ENCODE measurements around the gene CEP85. TPM values are rescaled to one million over a fixed set of nuclear protein-coding genes. Genes with fewer than 3 reads are reported as not detected.

The CEP85 gene
- total RNA-seq, 1 experiment from 2014 or later, result 37.2 TPM

DNA sequence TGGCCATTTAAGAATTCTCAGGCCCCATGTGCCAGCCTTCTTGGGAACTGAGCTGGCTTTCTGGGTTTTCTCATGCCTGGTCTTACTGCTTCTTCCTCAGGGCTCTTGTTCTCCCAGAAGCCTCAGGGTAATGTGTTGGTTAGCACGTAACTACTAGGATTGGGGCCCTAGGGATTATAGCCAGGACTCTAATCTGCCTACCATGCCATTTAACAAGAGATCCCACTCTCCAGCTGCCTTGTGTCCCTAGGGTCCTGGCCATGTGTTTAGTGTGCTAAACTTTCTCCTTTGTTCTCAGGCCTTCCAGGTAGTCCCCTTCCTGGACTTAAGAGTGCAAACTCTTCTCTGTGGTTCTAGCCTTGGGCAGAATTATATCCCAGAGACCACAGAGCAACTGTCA, 43.7 kb downstream of the CEP85 start:
- peaks cover 30 to 81% of the 10 kb centered on the region in 2 experiments for H3K4me1 ChIP-seq (ENCODE audit: control insufficient read depth in 1 of 2, insufficient read depth in 2 of 2, low read length in 2 of 2)
- H2AFZ ChIP-seq (ENCODE audit: low read depth, low read length, poor library complexity, severe bottlenecking), result no peak overlapping the region
- H3K9ac ChIP-seq (ENCODE audit: low read length), result peak overlapping the region; percentile 38
- TF ChIP-seq SP1 (IDR thresholded peaks at IDR 0.05; ENCODE audit: low read depth) (no peak), POLR2A (IDR thresholded peaks at IDR 0.05; ENCODE audit: borderline replicate concordance, extremely low read depth, insufficient read depth, insufficient read length) (no peak), EZH2 (IDR thresholded peaks at IDR 0.05) (no peak), CBX3 (IDR thresholded peaks at IDR 0.05; ENCODE audit: low read depth) (no peak), ZFX (IDR thresholded peaks at IDR 0.05) (no peak), YY1 (IDR thresholded peaks at IDR 0.05; ENCODE audit: extremely low read depth, insufficient replicate concordance, low read depth, low read length) (no peak), FOSL1 (IDR thresholded peaks at IDR 0.05; ENCODE audit: low read depth) (no peak), RAD21 (IDR thresholded peaks at IDR 0.05; ENCODE audit: low read depth) (no peak), POLR2AphosphoS5 (IDR thresholded peaks at IDR 0.05; ENCODE audit: low read depth, low read length) (no peak)
- TF ChIP-seq, protein P1, sequence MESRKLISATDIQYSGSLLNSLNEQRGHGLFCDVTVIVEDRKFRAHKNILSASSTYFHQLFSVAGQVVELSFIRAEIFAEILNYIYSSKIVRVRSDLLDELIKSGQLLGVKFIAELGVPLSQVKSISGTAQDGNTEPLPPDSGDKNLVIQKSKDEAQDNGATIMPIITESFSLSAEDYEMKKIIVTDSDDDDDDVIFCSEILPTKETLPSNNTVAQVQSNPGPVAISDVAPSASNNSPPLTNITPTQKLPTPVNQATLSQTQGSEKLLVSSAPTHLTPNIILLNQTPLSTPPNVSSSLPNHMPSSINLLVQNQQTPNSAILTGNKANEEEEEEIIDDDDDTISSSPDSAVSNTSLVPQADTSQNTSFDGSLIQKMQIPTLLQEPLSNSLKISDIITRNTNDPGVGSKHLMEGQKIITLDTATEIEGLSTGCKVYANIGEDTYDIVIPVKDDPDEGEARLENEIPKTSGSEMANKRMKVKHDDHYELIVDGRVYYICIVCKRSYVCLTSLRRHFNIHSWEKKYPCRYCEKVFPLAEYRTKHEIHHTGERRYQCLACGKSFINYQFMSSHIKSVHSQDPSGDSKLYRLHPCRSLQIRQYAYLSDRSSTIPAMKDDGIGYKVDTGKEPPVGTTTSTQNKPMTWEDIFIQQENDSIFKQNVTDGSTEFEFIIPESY (IDR thresholded peaks at IDR 0.05; ENCODE audit: extremely low read depth, insufficient replicate concordance, low read length), result no peak
- TF ChIP-seq, protein P2, sequence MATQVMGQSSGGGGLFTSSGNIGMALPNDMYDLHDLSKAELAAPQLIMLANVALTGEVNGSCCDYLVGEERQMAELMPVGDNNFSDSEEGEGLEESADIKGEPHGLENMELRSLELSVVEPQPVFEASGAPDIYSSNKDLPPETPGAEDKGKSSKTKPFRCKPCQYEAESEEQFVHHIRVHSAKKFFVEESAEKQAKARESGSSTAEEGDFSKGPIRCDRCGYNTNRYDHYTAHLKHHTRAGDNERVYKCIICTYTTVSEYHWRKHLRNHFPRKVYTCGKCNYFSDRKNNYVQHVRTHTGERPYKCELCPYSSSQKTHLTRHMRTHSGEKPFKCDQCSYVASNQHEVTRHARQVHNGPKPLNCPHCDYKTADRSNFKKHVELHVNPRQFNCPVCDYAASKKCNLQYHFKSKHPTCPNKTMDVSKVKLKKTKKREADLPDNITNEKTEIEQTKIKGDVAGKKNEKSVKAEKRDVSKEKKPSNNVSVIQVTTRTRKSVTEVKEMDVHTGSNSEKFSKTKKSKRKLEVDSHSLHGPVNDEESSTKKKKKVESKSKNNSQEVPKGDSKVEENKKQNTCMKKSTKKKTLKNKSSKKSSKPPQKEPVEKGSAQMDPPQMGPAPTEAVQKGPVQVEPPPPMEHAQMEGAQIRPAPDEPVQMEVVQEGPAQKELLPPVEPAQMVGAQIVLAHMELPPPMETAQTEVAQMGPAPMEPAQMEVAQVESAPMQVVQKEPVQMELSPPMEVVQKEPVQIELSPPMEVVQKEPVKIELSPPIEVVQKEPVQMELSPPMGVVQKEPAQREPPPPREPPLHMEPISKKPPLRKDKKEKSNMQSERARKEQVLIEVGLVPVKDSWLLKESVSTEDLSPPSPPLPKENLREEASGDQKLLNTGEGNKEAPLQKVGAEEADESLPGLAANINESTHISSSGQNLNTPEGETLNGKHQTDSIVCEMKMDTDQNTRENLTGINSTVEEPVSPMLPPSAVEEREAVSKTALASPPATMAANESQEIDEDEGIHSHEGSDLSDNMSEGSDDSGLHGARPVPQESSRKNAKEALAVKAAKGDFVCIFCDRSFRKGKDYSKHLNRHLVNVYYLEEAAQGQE (IDR thresholded peaks at IDR 0.05; ENCODE audit: low read depth), result no peak
- TF ChIP-seq, protein P3, sequence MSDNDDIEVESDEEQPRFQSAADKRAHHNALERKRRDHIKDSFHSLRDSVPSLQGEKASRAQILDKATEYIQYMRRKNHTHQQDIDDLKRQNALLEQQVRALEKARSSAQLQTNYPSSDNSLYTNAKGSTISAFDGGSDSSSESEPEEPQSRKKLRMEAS (IDR thresholded peaks at IDR 0.05), result no peak
- peaks cover 20% of the 10 kb centered on the region for H3K79me2 ChIP-seq (ENCODE audit: insufficient read depth, low read length)
- intact Hi-C loops (cut with micrococcal nuclease), result loop anchor here (5.0 kb wide), 1 partner anchor 240 kb away; no protein-coding TSS in a partner anchor
- no peaks in the 10 kb centered on the region for H3K9me2 ChIP-seq (ENCODE audit: insufficient read depth)
- H3K4me3 ChIP-seq (replicated peaks in 1 of 2; ENCODE audit: low read depth in 1 of 2, low read length in 2 of 2), result no peak overlapping the region
- no peaks in the 10 kb centered on the region for H4K20me1 ChIP-seq (ENCODE audit: insufficient read depth)
- no peaks in the 10 kb centered on the region for H3K27me3 ChIP-seq (ENCODE audit: insufficient read depth, low read length)
- DNase-seq (ENCODE audit: low read depth, low spot score) (no peak), ATAC-seq (no peak)
- peaks cover 20 to 34% of the 10 kb centered on the region in 2 experiments for H3K36me3 ChIP-seq (ENCODE audit: control insufficient read depth in 1 of 2, insufficient read depth in 2 of 2, low read length in 2 of 2)
- ChIA-PET RAD21 (ENCODE audit: low non-redundant PET in 1 of 2, low total read pairs in 2 of 2, uncharacterized antibody in 2 of 2, unreplicated experiment in 2 of 2) (interaction anchor here in 1 of 2 experiments (1.4 kb wide), 1 partner anchor 114 kb away, joined by 5 read pairs; no protein-coding TSS in a partner anchor), POLR2A (no interaction called here), CTCF (interaction anchor here (1.0 to 3.9 kb wide), 2 partner anchors 8 to 44 kb away, joined by 3 to 47 read pairs; no protein-coding TSS in a partner anchor)
- H3K27ac ChIP-seq (ENCODE audit: low read depth, low read length), result peak overlapping the region; percentile 81
- no peaks in the 10 kb centered on the region for H3K9me3 ChIP-seq (ENCODE audit: control insufficient read depth in 1 of 2, insufficient read depth in 1 of 2, low read depth in 1 of 2, low read length in 2 of 2)
- H3K4me2 ChIP-seq (ENCODE audit: low read length), result 0 out of 2 replicates have a peak overlapping the region, but pooled peaks have one; percentile 97
- BruUV-seq (replicated peaks), result no TSS peak
